GM12878 (cell line): Measurements from ENCODE around the gene MIPOL1. TPM values are rescaled to one million over a fixed set of nuclear protein-coding genes. Genes with fewer than 3 reads are reported as not detected.

Experiments
- ATAC-seq: fragments of 200-7000 bp; cut with Tn5 transposase; 3 replicates; pipeline ENCODE4 v1.9.1; 2020; ENCODE audit warnings: mild to moderate bottlenecking, moderate library complexity
- BruUV-seq: library from RNA; stranded (reverse); fragments of 400-500 nt; replicated peaks from 2 replicates; lab custom pipeline; 2021; lab: Mats Ljungman, UMichigan
- CTCF ChIA-PET: fragments of 300-600 bp; sonication (Branson Sonifier 250); formaldehyde crosslinking; extraction: SDS; loops from one replicate; lab custom pipeline; 2021; ENCODE audit warnings: inconsistent platforms; lab: Yijun Ruan, JAX
- POLR2A ChIA-PET: fragments of 350-600 bp; formaldehyde crosslinking; extraction: SDS; loops from one replicate; lab custom pipeline; 2021; ENCODE audit warnings: inconsistent platforms; lab: Charles Lee
- RAD21 ChIA-PET: fragments of 300-600 bp; sonication (Branson Sonifier 250); formaldehyde crosslinking; loops from one replicate; lab custom pipeline; 2023; ENCODE audit warnings: antibody characterized with exemption; ENCODE audit not compliant: unreplicated experiment; lab: Charles Lee
- SMC1A ChIA-PET: fragments of 300-600 bp; sonication (Branson Sonifier 250); formaldehyde crosslinking; loops from one replicate; lab custom pipeline; 2023; ENCODE audit not compliant: unreplicated experiment, uncharacterized antibody; lab: Charles Lee
- DNase-seq: peaks from one replicate; pipeline ENCODE4 v3.0.0-alpha.2; 2011; ENCODE audit warnings: low read depth, low spot score
- FAIRE-seq: peaks from 3 replicates; lab custom pipeline; 2011; peaks lifted over from hg19 to GRCh38; lab: Jason Lieb, UNC
- H2AFZ ChIP-seq: 2 replicates; pipeline ENCODE4 v1.6.0; 2011; ENCODE audit warnings: low read depth, low read length, control low read depth; ENCODE audit not compliant: control insufficient read depth
- H3K27ac ChIP-seq: 2 replicates; pipeline ENCODE4 v1.5.1; 2011; ENCODE audit warnings: control low read depth; ENCODE audit not compliant: control insufficient read depth, insufficient read depth
- H3K27me3 ChIP-seq, 2 experiments: replicated peaks in 1 of 2; 2 replicates each; pipeline versions ENCODE4 v1.6.0 to v1.6.1; 2011; ENCODE audit warnings: low read length in 1 of 2; ENCODE audit not compliant: control insufficient read depth in 2 of 2, insufficient read depth in 2 of 2
- H3K36me3 ChIP-seq, 2 experiments: 2 replicates each; pipeline ENCODE4 v1.5.1; 2011; ENCODE audit warnings: low read length in 1 of 2; ENCODE audit not compliant: control insufficient read depth in 2 of 2, insufficient read depth in 2 of 2
- H3K4me1 ChIP-seq: 2 replicates; pipeline ENCODE4 v1.6.1; 2011; ENCODE audit warnings: mild to moderate bottlenecking, low read length, moderate library complexity, mixed read lengths; ENCODE audit not compliant: control insufficient read depth, insufficient read depth
- H3K4me2 ChIP-seq: 2 replicates; pipeline ENCODE4 v1.6.0; 2011; ENCODE audit warnings: control low read depth; ENCODE audit not compliant: control insufficient read depth, insufficient read depth
- H3K4me3 ChIP-seq: fragments of 200-600 bp; sonication (generic); 2 replicates; pipeline ENCODE4 v1.5.1; 2016
- H3K79me2 ChIP-seq: 2 replicates; pipeline ENCODE4 v1.6.0; 2011; ENCODE audit warnings: low read length; ENCODE audit not compliant: control insufficient read depth, insufficient read depth
- H3K9ac ChIP-seq: 2 replicates; pipeline ENCODE4 v1.8.0; 2011; ENCODE audit warnings: low read length, control low read depth, mixed read lengths; ENCODE audit not compliant: control insufficient read depth, insufficient read depth
- H3K9me3 ChIP-seq: replicated peaks from 3 replicates; pipeline ENCODE4 v1.5.1; 2011; ENCODE audit warnings: mild to moderate bottlenecking, low read length; ENCODE audit not compliant: control insufficient read depth, insufficient read depth
- H4K20me1 ChIP-seq: 2 replicates; pipeline ENCODE4 v1.6.0; 2011; ENCODE audit not compliant: control insufficient read depth, insufficient read depth
- ASH2L ChIP-seq: fragments of 300-600, 200-600 bp; sonication (generic); IDR thresholded peaks from 2 replicates; pipeline ENCODE4 v1.6.1; 2017; ENCODE audit warnings: low read depth, mild to moderate bottlenecking, borderline replicate concordance
- BCL11A ChIP-seq: IDR thresholded peaks from 2 replicates; pipeline ENCODE4 v1.6.1; 2011; ENCODE audit warnings: low read depth, low read length
- CBX3 ChIP-seq: fragments of 200-600 bp; sonication (generic); IDR thresholded peaks from 2 replicates; pipeline ENCODE4 v1.6.1; 2016; ENCODE audit warnings: low read depth, borderline replicate concordance
- CHD1 ChIP-seq: IDR thresholded peaks from 2 replicates; pipeline ENCODE4 v1.6.1; 2012; ENCODE audit warnings: low read depth, low read length, improper control_type of control experiment
- CHD4 ChIP-seq: fragments of 200-600 bp; sonication (generic); IDR thresholded peaks from 2 replicates; pipeline ENCODE4 v1.6.1; 2016; ENCODE audit warnings: mild to moderate bottlenecking
- CREB1 ChIP-seq: IDR thresholded peaks from 2 replicates; pipeline ENCODE4 v1.6.1; 2012; ENCODE audit warnings: low read depth, mild to moderate bottlenecking, inconsistent platforms
- DPF2 ChIP-seq: fragments of 450-650 bp; IDR thresholded peaks from 2 replicates; pipeline ENCODE4 v1.6.1; 2017; ENCODE audit warnings: mild to moderate bottlenecking
- ELK1 ChIP-seq: IDR thresholded peaks from 2 replicates; pipeline ENCODE4 v1.6.1; 2012; ENCODE audit warnings: low read depth, low read length, improper control_type of control experiment
- FOXK2 ChIP-seq: fragments of 450-650 bp; IDR thresholded peaks from 2 replicates; pipeline ENCODE4 v1.6.1; 2017; ENCODE audit warnings: mild to moderate bottlenecking, moderate library complexity
- GABPA ChIP-seq: IDR thresholded peaks from 2 replicates; pipeline ENCODE4 v1.6.1; 2014; ENCODE audit warnings: antibody characterized with exemption, low read depth, mild to moderate bottlenecking, inconsistent platforms
- GATAD2B ChIP-seq: fragments of 450-650 bp; conservative IDR thresholded peaks from 2 replicates; pipeline ENCODE4 v1.6.1; 2017; ENCODE audit warnings: low read depth, mild to moderate bottlenecking, moderate library complexity
- JUND ChIP-seq: IDR thresholded peaks from 2 replicates; pipeline ENCODE4 v1.6.1; 2012; ENCODE audit warnings: low read depth, mild to moderate bottlenecking, low read length, improper control_type of control experiment, moderate library complexity
- MYB ChIP-seq: fragments of 150-350 bp; IDR thresholded peaks from 2 replicates; pipeline ENCODE4 v1.6.1; 2014; ENCODE audit warnings: mild to moderate bottlenecking, low read depth, low read length, borderline replicate concordance
- NFYA ChIP-seq: IDR thresholded peaks from 2 replicates; pipeline ENCODE4 v1.6.1; 2011; ENCODE audit warnings: low read depth, mild to moderate bottlenecking, low read length, improper control_type of control experiment, borderline replicate concordance
- RUNX3 ChIP-seq: IDR thresholded peaks from 2 replicates; pipeline ENCODE4 v1.6.1; 2012; ENCODE audit warnings: low read length, inconsistent platforms
- SKIL ChIP-seq: fragments of 450-650 bp; IDR thresholded peaks from 2 replicates; pipeline ENCODE4 v1.6.1; 2017; ENCODE audit warnings: mild to moderate bottlenecking, low read depth, inconsistent platforms; ENCODE audit not compliant: poor library complexity, severe bottlenecking
- TCF12 ChIP-seq: IDR thresholded peaks from 2 replicates; pipeline ENCODE4 v1.6.1; 2011; ENCODE audit warnings: low read depth, mild to moderate bottlenecking, low read length
- TCF3 ChIP-seq: IDR thresholded peaks from 2 replicates; pipeline ENCODE4 v1.6.1; 2012; ENCODE audit warnings: low read depth, mild to moderate bottlenecking, low read length, borderline replicate concordance; ENCODE audit not compliant: insufficient read depth
- ZNF274 ChIP-seq: IDR thresholded peaks from one replicate; pipeline ENCODE4 v1.8.0; 2011; ENCODE audit not compliant: insufficient read length, insufficient read depth
- ZNF687 ChIP-seq: fragments of 450-650 bp; IDR thresholded peaks from 2 replicates; pipeline ENCODE4 v1.6.1; 2017; ENCODE audit warnings: mild to moderate bottlenecking, moderate library complexity
- in situ Hi-C: fragments of 300-500 bp; cut with MboI; formaldehyde crosslinking; loops from 9 replicates; pipeline ENCODE4 v1.14.3; 2018; ENCODE audit warnings: mixed read lengths
- intact Hi-C: fragments of 100-400 bp; cut with micrococcal nuclease; formaldehyde crosslinking; loops from one replicate; pipeline ENCODE4 v1.14.2; 2022; ENCODE audit not compliant: unreplicated experiment
- polyA plus RNA-seq, 11 experiments: library from polyadenylated mRNA; depleted of rRNA in 4 of 11; unstranded in 6 of 11; stranded (reverse) in 5 of 11; fragments of >200 nt; fragmentation: Nextera tagmentation in 4 of 11; fragmentation: Illumina TruSeq in 1 of 11; extraction: Ambion mirVana in 4 of 11; extraction: Trizol in 1 of 11; gene quantifications; 1 replicate in 1 of 11; 2 replicates in 10 of 11; pipeline versions ENCODE4 v1.2.1 to v1.2.3, GENCODE V29; 2011 to 2016; ENCODE audit warnings: inconsistent platforms in 2 of 11, missing spikeins in 2 of 11, low read depth in 1 of 11
- total RNA-seq, 4 experiments: library from RNA; depleted of rRNA in 3 of 4; stranded (reverse); fragments of >200 nt in 3 of 4; fragmentation: Illumina TruSeq in 1 of 4; extraction: Trizol in 1 of 4; gene quantifications; 2 replicates each; pipeline versions ENCODE4 v1.2.1 to v1.2.3, GENCODE V29; 2013 to 2021

Gene MIPOL1
- total and polyA plus RNA-seq, 10 of the 15 experiments (the other 5 are each of a cell fraction or from before 2014, with no cell fraction given) = 0.06 TPM; not detected in 9

GRCh38 chr14:37469650-37470049 lies 271.9 kb downstream of the MIPOL1 start:
- CTCF ChIA-PET = no interaction called here
- RAD21 ChIA-PET = no interaction called here

More at GRCh38 chr14:37469650-37470049, 271.9 kb downstream of the MIPOL1 start:
- Histone ChIP-seq H3K4me3 (no peak overlapping the region), H3K9me3 (no peaks in the 10 kb centered on the region), H3K9ac (no peak overlapping the region), H3K36me3 (no peaks in the 10 kb centered on the region), H3K27ac (no peak overlapping the region), H2AFZ (no peak overlapping the region), H3K4me2 (no peak overlapping the region), H3K27me3 (no peaks in the 10 kb centered on the region), H4K20me1 (no peaks in the 10 kb centered on the region), H3K79me2 (no peaks in the 10 kb centered on the region), H3K4me1 (no peaks in the 10 kb centered on the region)
- ATAC-seq (no peak), FAIRE-seq (no peak), DNase-seq (no peak)
- intact Hi-C loops (no loop called here), in situ Hi-C loops (no loop called here)
- POLR2A ChIA-PET = no interaction called here
- no TSS peak for BruUV-seq
- no peak for TF ChIP-seq SKIL
- TF ChIP-seq NFYA = no peak
- TF ChIP-seq CHD1 = no peak
- no peak for TF ChIP-seq CHD4
- no peak for TF ChIP-seq GATAD2B
- no peak for TF ChIP-seq RUNX3
- no peak for TF ChIP-seq CBX3
- TF ChIP-seq GABPA = no peak
- TF ChIP-seq ELK1 = no peak
- TF ChIP-seq ZNF274 = no peak
- no peak for TF ChIP-seq CREB1
- TF ChIP-seq BCL11A = no peak
- TF ChIP-seq FOXK2 = no peak
- no peak for TF ChIP-seq ZNF687
- TF ChIP-seq MYB = no peak
- TF ChIP-seq ASH2L = no peak
- TF ChIP-seq DPF2 = no peak
- no peak for TF ChIP-seq TCF12
- TF ChIP-seq JUND = no peak
- TF ChIP-seq TCF3 = no peak
- SMC1A ChIA-PET = no interaction called here
